Activated CD4-positive, alpha-beta T cell treated with anti-CD3 and anti-CD28 coated beads for 48 hours (primary cell): Measurements from ENCODE around the gene MTA2.
A peak's percentile ranks its signal among the peaks of the same experiment; 100 is the strongest.

ENCODE experiments used
- DNase-seq: peaks from one replicate; pipeline ENCODE4 v3.0.0-alpha.2; 2020

Gene MTA2

GRCh38 chr11:62545437-62546243 lies 56.0 kb downstream of the MTA2 start:
- DNase-seq = peak; percentile 53

- DNase-seq = peak; percentile 39
These were observed 56.9 kb downstream of the MTA2 start for GRCh38 chr11:62544581-62545436.

DNA sequence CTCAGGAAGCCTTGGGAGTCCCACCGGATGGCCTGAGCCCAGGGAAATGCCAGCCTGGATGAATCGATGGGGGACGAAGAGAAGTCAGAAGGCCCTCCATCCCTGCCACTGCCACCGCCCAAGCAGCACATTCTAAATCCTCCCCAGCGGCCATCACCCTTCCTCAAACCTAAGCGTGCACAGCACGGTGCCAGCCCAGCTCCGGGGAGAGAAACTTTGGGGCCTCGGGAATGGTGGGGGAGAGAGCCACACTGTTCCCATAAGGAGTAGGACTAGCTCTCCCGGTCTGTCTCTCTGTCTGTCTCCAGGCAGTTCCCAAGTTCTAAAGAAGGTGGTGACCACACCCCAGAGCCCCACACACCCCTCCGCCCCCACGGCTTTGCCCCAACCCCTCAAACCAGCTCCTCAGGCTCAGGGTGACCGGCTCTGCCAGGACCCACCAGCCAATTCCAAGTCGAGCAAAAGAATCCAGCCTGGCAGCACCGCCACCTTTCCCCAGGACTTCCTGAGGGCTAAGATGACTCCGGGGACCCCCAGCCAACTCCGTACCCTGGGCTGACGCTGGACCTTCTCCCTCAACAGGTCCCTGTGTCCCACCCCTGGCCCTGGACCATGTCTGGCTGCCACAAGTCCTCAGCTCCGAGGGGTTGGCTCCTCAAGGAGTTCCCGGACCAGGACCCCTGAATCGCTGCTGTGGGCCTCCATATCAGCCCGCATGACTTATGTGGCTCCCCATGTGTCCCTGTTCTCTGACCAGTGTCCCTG lies 57.8 kb downstream of the MTA2 start:
- no peak for DNase-seq
